ENCODE results near the gene USP32. TPM values are rescaled to one million over a fixed set of nuclear protein-coding genes. Genes with fewer than 3 reads are reported as not detected.

Gene USP32
- total RNA-seq, 1 experiment from 2014 or later = 34.5 TPM

- Histone ChIP-seq H3K36me3 (no peaks in the 10 kb centered on the region), H3K4me3 (no peak overlapping the region), H3K27me3 (replicated peaks) (no peaks in the 10 kb centered on the region), H3K27ac (no peak overlapping the region), H3K4me1 (replicated peaks) (peaks cover 9% of the 10 kb centered on the region), H3K9me3 (replicated peaks) (no peaks in the 10 kb centered on the region)
- DNase-seq (ENCODE audit: low read depth in 1 of 2, low spot score in 2 of 2) = no peak
Measured at GRCh38 chr17:60277258-60277657, 114.7 kb downstream of the USP32 start.

DNA sequence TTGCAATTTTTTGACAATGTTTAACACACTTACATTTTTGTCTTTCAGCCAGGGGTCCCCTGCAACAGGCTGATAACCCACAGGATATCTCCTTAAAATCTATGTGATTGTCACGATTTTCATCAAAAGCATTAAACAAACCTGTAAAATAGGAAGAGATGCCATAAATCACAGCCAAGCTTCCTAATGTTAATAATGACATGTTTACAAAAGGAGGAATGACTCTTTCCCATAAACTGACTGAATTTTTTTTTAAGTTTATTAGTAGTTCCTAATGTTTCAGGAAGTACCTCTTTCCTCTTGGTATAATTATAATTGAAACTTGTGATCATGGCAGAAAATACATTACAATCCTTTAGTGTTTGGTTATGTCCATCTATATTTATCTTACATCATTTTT lies 122.5 kb downstream of the USP32 start:
- H3K27ac ChIP-seq = no peak overlapping the region
- H3K27me3 ChIP-seq (replicated peaks) = no peaks in the 10 kb centered on the region
- H3K4me3 ChIP-seq = no peak overlapping the region
- no peaks in the 10 kb centered on the region for H3K9me3 ChIP-seq (replicated peaks)
- H3K4me1 ChIP-seq (replicated peaks) = peaks cover 9% of the 10 kb centered on the region
- no peak for DNase-seq (ENCODE audit: low read depth in 1 of 2, low spot score in 2 of 2)
- peaks cover 9% of the 10 kb centered on the region for H3K36me3 ChIP-seq

DNA sequence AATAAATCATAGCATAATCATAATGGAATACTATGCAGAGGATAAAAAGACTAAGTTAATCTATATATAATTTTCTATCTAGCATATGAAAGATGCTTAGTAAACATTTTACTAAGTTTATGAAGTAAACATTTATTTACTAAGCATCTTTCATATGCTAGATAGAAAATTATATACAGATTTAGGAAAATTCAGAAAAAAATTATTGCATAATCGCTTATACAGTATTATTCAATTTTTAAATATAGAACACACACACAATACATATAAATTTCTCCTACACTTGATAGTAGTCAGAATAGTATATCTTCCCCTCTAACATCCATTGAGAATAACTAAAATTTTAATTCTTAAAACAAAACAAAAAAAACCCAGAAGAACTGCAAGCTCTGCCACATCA lies 131.4 kb downstream of the USP32 start:
- peaks cover 6% of the 10 kb centered on the region; the same call in 1 of the 2 replicates for H3K4me1 ChIP-seq (replicated peaks)
- H3K27ac ChIP-seq = no peak overlapping the region
- H3K27me3 ChIP-seq (replicated peaks) = no peaks in the 10 kb centered on the region
- no peak for DNase-seq (ENCODE audit: low read depth in 1 of 2, low spot score in 2 of 2)
- H3K4me3 ChIP-seq = no peak overlapping the region
- peaks cover 25% of the 10 kb centered on the region for H3K36me3 ChIP-seq
- H3K9me3 ChIP-seq (replicated peaks) = no peaks in the 10 kb centered on the region

DNA sequence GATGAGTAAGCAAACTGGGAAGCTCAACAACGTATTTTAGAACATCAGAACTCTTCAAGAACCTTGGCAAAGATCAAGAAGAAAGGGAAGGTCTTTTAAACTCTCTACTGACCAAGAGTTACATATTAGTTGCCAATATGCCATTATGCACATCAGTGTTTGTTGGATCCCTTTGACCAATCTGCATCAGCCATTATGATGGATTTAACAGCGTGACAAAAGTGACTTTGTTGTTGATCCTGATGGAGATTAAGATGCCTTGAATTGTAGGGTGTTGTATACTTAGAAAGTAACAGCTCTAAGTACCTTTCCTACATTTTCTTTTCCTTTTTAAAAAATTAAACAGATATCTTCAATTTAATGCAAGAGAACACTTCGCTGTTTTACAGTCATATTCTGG lies 133.6 kb downstream of the USP32 start:
- H3K9me3 ChIP-seq (replicated peaks) = no peaks in the 10 kb centered on the region
- peaks cover 6% of the 10 kb centered on the region; the same call in 1 of the 2 replicates for H3K4me1 ChIP-seq (replicated peaks)
- H3K27me3 ChIP-seq (replicated peaks) = no peaks in the 10 kb centered on the region
- DNase-seq (ENCODE audit: low read depth in 1 of 2, low spot score in 2 of 2) = no peak
- no peak overlapping the region for H3K4me3 ChIP-seq
- peaks cover 27% of the 10 kb centered on the region for H3K36me3 ChIP-seq
- no peak overlapping the region for H3K27ac ChIP-seq

DNA sequence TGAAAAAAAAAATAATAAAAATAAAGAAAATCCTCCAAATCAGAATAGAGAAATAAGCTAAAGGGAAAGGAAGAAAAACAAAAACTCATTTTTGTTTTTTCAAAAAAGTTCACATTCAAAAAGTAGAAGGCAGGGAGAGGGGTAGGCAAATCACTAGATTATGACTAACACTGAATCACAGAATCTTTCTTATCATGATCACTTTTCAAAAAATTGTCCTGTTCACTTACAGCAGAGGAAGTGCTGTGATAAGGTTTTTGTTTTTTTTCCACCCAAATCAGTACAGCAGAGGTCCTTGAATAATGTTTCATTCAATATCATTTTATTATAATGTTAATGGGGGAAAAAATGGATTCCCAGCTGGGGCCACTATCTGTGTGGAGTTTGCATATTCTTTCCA lies 135.8 kb downstream of the USP32 start:
- H3K4me1 ChIP-seq (replicated peaks) = peaks cover 6% of the 10 kb centered on the region; the same call in 1 of the 2 replicates
- no peak for DNase-seq (ENCODE audit: low read depth in 1 of 2, low spot score in 2 of 2)
- H3K4me3 ChIP-seq = no peak overlapping the region
- peaks cover 22% of the 10 kb centered on the region for H3K36me3 ChIP-seq
- no peak overlapping the region for H3K27ac ChIP-seq
- no peaks in the 10 kb centered on the region for H3K9me3 ChIP-seq (replicated peaks)
- H3K27me3 ChIP-seq (replicated peaks) = no peaks in the 10 kb centered on the region

- Histone ChIP-seq H3K9me3 (replicated peaks) (no peaks in the 10 kb centered on the region), H3K4me3 (no peak overlapping the region), H3K4me1 (replicated peaks) (peaks cover 26% of the 10 kb centered on the region), H3K27ac (no peak overlapping the region), H3K27me3 (replicated peaks) (no peaks in the 10 kb centered on the region), H3K36me3 (peaks cover 12% of the 10 kb centered on the region)
- no peak for DNase-seq (ENCODE audit: low read depth in 1 of 2, low spot score in 2 of 2)
Measured at GRCh38 chr17:60253048-60253447, 138.9 kb downstream of the USP32 start.

DNA sequence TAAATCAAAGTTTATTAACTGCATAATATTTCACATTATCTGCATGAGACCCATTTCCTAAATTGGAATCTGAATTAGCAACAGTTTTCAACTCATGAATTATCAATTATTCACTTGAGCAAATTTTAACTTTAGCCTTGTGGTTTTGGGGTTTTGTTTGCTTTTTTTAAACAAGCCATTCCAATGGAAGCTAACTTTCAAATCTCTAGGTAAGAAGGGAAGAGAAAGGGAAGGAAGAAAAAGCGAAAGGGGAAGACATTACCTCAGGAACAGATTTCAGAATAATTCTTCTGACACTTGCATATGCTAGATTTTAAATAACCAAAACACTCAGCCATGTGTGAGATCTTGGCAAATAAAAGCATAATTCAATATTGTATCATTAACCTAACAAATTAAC lies 139.5 kb downstream of the USP32 start:
- no peaks in the 10 kb centered on the region for H3K27me3 ChIP-seq (replicated peaks)
- no peaks in the 10 kb centered on the region for H3K9me3 ChIP-seq (replicated peaks)
- DNase-seq (ENCODE audit: low read depth in 1 of 2, low spot score in 2 of 2) = no peak
- no peak overlapping the region for H3K27ac ChIP-seq
- peaks cover 29% of the 10 kb centered on the region for H3K4me1 ChIP-seq (replicated peaks)
- H3K36me3 ChIP-seq = peaks cover 17% of the 10 kb centered on the region
- no peak overlapping the region for H3K4me3 ChIP-seq

GRCh38 chr17:60249290-60249826 lies 142.6 kb downstream of the USP32 start:
- Histone ChIP-seq H3K27ac (peak overlapping the region; percentile 89), H3K4me3 (peak overlapping the region; percentile 7)
- peak; percentile 71 to 90 for DNase-seq (ENCODE audit: low read depth in 1 of 2, low spot score in 2 of 2)

DNA sequence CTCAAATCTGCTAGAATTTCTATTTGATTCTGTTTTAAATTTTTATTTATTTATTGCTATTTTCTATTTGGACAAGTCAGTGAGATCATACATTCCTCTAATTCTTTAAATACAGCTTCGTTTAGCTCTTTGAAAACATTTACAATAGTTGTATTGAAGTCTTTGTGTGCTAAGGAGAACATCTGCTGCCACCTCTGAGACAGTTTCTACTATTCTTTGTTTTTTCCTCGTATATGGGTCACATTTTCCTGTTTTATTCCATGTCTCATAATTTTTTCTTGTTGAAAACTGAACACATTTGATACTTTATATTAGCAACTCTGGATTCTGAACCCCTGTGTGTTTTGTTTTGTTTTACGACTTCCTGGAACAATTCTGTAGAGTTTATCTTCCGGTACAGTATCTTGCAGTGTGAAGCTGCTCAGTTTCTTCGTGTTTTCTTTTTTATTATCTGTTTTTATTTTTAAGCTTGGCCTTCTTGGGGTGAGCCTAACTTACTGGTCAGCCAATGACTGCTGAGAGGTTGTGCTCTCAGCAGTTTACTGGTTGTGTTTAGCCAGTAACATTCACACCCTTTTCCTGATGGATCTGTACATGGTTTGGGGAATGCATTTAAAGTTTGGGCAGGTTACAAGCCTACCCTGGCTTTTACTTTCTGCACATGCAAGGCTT lies 143.2 kb downstream of the USP32 start:
- peak overlapping the region; percentile 0; the same call in 1 of the 2 replicates for H3K4me3 ChIP-seq
- DNase-seq (ENCODE audit: low read depth in 1 of 2, low spot score in 2 of 2) = peak in 1 of 2 experiments; percentile 83
- peaks cover 23% of the 10 kb centered on the region for H3K4me1 ChIP-seq (replicated peaks)
- H3K27me3 ChIP-seq (replicated peaks) = no peaks in the 10 kb centered on the region
- H3K36me3 ChIP-seq = peaks cover 13% of the 10 kb centered on the region
- H3K9me3 ChIP-seq (replicated peaks) = no peaks in the 10 kb centered on the region
- peak overlapping the region; percentile 89 for H3K27ac ChIP-seq

More at GRCh38 chr17:60249290-60249826, 142.6 kb downstream of the USP32 start:
- H3K27me3 ChIP-seq (replicated peaks) = no peaks in the 10 kb centered on the region
- peaks cover 19% of the 10 kb centered on the region for H3K36me3 ChIP-seq
- H3K9me3 ChIP-seq (replicated peaks) = no peaks in the 10 kb centered on the region
- peaks cover 23% of the 10 kb centered on the region for H3K4me1 ChIP-seq (replicated peaks)

GRCh38 chr17:60247836-60248461 lies 144.0 kb downstream of the USP32 start:
- H3K27me3 ChIP-seq (replicated peaks) = no peaks in the 10 kb centered on the region
- peaks cover 12% of the 10 kb centered on the region for H3K36me3 ChIP-seq

GRCh38 chr17:60244656-60245055 lies 147.3 kb downstream of the USP32 start:
- peaks cover 11% of the 10 kb centered on the region for H3K36me3 ChIP-seq
- no peak overlapping the region for H3K4me3 ChIP-seq
- no peaks in the 10 kb centered on the region for H3K27me3 ChIP-seq (replicated peaks)
- DNase-seq (ENCODE audit: low read depth in 1 of 2, low spot score in 2 of 2) = no peak
- H3K4me1 ChIP-seq (replicated peaks) = peaks cover 17% of the 10 kb centered on the region
- H3K27ac ChIP-seq = no peak overlapping the region
- no peaks in the 10 kb centered on the region for H3K9me3 ChIP-seq (replicated peaks)

More at GRCh38 chr17:60247836-60248461, 144.0 kb downstream of the USP32 start:
- DNase-seq (ENCODE audit: low read depth in 1 of 2, low spot score in 2 of 2) = no peak
- H3K4me1 ChIP-seq (replicated peaks) = peaks cover 23% of the 10 kb centered on the region
- no peak overlapping the region for H3K4me3 ChIP-seq
- peak overlapping the region; percentile 89 for H3K27ac ChIP-seq
- H3K9me3 ChIP-seq (replicated peaks) = no peaks in the 10 kb centered on the region

GRCh38 chr17:60240290-60240689 lies 151.6 kb downstream of the USP32 start:
- Histone ChIP-seq H3K4me3 (no peak overlapping the region), H3K36me3 (peaks cover 18% of the 10 kb centered on the region), H3K27ac (no peak overlapping the region), H3K27me3 (replicated peaks) (no peaks in the 10 kb centered on the region), H3K4me1 (replicated peaks) (no peaks in the 10 kb centered on the region), H3K9me3 (replicated peaks) (no peaks in the 10 kb centered on the region)
- no peak for DNase-seq (ENCODE audit: low read depth in 1 of 2, low spot score in 2 of 2)

DNA sequence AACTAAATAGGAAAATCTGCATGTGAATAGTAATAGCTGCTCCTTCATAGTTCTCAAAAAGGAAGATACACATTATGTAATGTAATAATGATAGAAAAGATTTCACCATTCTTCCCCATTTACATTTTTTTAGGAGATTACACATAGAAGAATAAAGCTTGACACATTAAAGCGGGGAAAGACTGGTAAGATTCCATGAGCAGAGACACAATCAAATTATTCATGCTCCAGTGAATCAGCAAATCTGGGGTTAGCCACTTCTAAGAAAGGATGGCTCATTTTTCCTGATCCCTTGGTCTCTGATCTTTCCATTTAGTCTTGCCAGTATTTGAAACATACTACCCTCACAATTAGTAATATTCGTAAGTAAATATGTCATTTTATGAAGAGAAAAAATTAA lies 160.2 kb downstream of the USP32 start:
- Histone ChIP-seq H3K9me3 (replicated peaks) (no peaks in the 10 kb centered on the region), H3K4me1 (replicated peaks) (no peaks in the 10 kb centered on the region), H3K36me3 (peaks cover 19% of the 10 kb centered on the region), H3K4me3 (no peak overlapping the region), H3K27ac (no peak overlapping the region), H3K27me3 (replicated peaks) (no peaks in the 10 kb centered on the region)
- no peak for DNase-seq (ENCODE audit: low read depth in 1 of 2, low spot score in 2 of 2)

GRCh38 chr17:60231234-60231633 lies 160.7 kb downstream of the USP32 start:
- H3K27ac ChIP-seq = no peak overlapping the region
- no peak overlapping the region for H3K4me3 ChIP-seq
- H3K27me3 ChIP-seq (replicated peaks) = no peaks in the 10 kb centered on the region

More at GRCh38 chr17:60231234-60231633, 160.7 kb downstream of the USP32 start:
- H3K4me1 ChIP-seq (replicated peaks) = no peaks in the 10 kb centered on the region
- no peaks in the 10 kb centered on the region for H3K9me3 ChIP-seq (replicated peaks)
- peaks cover 14% of the 10 kb centered on the region for H3K36me3 ChIP-seq
- DNase-seq (ENCODE audit: low read depth in 1 of 2, low spot score in 2 of 2) = peak in 1 of 2 experiments; percentile 21
